ENCODE data around the gene HOXC6.

Gene HOXC6

GRCh38 chr12:54028314-54029201, at the start of gene HOXC6:
Gene HOXC6, plus strand, starts transcription at chr12:54028440. Its CDS starts 82 bp downstream, at chr12:54028522.
- peak in 7 of 14 donors; percentile 10 to 49 (median 36) for DNase-seq

GRCh38 chr12:53978477-53979356, 49.5 kb upstream of the HOXC6 start:
- no peak for DNase-seq

GRCh38 chr12:53980104-53980801, 48.0 kb upstream of the HOXC6 start:
- no peak for DNase-seq

GRCh38 chr12:53980802-53981496, 47.3 kb upstream of the HOXC6 start:
- no peak for DNase-seq

- no peak for DNase-seq
Measured at GRCh38 chr12:53981634-53982565, 46.3 kb upstream of the HOXC6 start.

GRCh38 chr12:53982648-53983567, 45.3 kb upstream of the HOXC6 start:
- no peak for DNase-seq

- DNase-seq: no peak
Measured at GRCh38 chr12:53983568-53983949, 44.7 kb upstream of the HOXC6 start.

GRCh38 chr12:53983950-53984572, 44.2 kb upstream of the HOXC6 start:
- no peak for DNase-seq

- peak in 10 of 14 donors; percentile 5 to 70 (median 41) for DNase-seq
Measured at GRCh38 chr12:53984901-53985691, 43.1 kb upstream of the HOXC6 start, which contains the start of gene HOXC10. Gene HOXC10, plus strand, starts transcription at chr12:53985146. Its CDS starts 114 bp downstream, at chr12:53985260.

GRCh38 chr12:53985692-53985993, 42.6 kb upstream of the HOXC6 start:
- no peak for DNase-seq

GRCh38 chr12:53985994-53986685, 42.1 kb upstream of the HOXC6 start:
- DNase-seq: no peak

- DNase-seq: no peak
Measured at GRCh38 chr12:53986686-53987483, 41.4 kb upstream of the HOXC6 start.

GRCh38 chr12:53987787-53988230, 40.4 kb upstream of the HOXC6 start:
- DNase-seq: no peak

- no peak for DNase-seq
Measured at GRCh38 chr12:53988541-53989226, 39.6 kb upstream of the HOXC6 start.

- DNase-seq: no peak
Measured at GRCh38 chr12:53989227-53990113, 38.8 kb upstream of the HOXC6 start.

Data from C1 segment of cervical spinal cord (tissue), 14 donors.